GM15510 (cell line): ENCODE measurements around the gene SH2D4B.

Source experiments
- POLR2A ChIP-seq: IDR thresholded peaks from 3 replicates; pipeline ENCODE4 v1.6.1; 2011; ENCODE audit warnings: borderline replicate concordance; ENCODE audit not compliant: insufficient read length; ENCODE audit errors: extremely low read depth

SH2D4B gene

GRCh38 chr10:80674809-80675208 is 137.1 kb downstream of the SH2D4B start:
- no peak for TF ChIP-seq POLR2A

- no peak for TF ChIP-seq POLR2A
Observed at GRCh38 chr10:80681142-80681541, 143.4 kb downstream of the SH2D4B start.

DNA sequence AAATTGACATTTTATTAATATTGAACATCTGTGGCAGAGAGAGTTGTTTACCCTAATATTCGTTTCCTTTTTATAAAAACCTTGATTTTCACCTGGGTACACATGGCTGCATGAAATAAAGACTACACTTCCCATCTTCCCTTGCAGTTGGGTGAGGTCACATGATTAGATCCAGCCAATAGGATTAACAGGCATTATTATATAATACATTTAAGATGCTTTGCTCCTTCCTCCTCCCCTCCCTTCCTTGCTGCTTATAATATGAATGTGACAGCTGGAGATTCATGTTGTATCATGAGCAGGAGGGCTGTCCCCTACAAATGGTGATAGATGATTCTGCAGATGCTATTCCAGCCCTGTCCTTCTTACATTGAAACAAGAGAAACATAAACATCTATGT is 146.6 kb downstream of the SH2D4B start:
- no peak for TF ChIP-seq POLR2A

- TF ChIP-seq POLR2A = no peak
Observed at GRCh38 chr10:80685355-80685754, 147.7 kb downstream of the SH2D4B start.

- no peak for TF ChIP-seq POLR2A
Observed at GRCh38 chr10:80686734-80687475, 149.2 kb downstream of the SH2D4B start.

GRCh38 chr10:80687476-80687789 is 149.7 kb downstream of the SH2D4B start:
- no peak for TF ChIP-seq POLR2A

DNA sequence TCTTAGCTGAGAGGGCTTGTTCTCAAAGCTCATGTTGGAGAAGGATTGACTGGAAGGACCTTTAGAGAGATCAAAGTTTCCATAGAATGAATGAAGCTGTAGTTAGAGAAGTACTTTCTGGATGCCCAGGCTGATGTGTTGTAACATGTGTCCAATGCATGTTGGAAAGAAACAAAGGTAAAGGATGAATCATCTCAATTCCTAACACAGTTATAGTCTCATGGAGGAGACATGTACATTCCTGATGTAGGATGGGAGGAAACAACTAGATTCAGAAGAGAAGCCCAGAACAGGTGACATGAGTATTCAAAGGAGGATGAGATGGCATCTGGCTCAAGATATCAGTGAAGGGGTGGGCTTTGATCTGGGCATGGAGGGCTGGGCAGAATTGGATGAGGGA is 152.7 kb downstream of the SH2D4B start:
- TF ChIP-seq POLR2A = no peak

GRCh38 chr10:80691441-80691840 is 153.7 kb downstream of the SH2D4B start:
- no peak for TF ChIP-seq POLR2A

DNA sequence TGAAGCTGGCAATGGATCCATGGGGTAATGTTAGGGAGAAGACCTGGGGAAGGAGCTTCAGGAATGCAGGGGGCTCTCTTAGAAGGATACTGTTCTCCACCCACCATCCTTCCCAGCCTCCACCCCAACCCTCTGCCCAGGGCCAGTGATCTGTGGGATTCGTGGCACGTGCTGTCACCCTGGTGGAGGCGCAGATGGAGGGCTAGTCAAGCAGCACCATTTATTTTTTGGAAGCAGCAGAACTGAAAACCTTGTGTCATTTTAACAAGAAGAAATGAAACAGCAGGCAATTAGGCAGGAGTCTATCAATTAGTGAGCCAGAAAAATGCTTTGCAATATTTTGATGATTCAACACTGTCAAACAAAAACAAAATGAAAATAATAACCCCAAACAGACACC is 155.9 kb downstream of the SH2D4B start:
- TF ChIP-seq POLR2A = no peak

GRCh38 chr10:80694930-80695329 is 157.2 kb downstream of the SH2D4B start:
- no peak for TF ChIP-seq POLR2A
